ENCODE data around the gene DMC1.

The DMC1 gene

DNA sequence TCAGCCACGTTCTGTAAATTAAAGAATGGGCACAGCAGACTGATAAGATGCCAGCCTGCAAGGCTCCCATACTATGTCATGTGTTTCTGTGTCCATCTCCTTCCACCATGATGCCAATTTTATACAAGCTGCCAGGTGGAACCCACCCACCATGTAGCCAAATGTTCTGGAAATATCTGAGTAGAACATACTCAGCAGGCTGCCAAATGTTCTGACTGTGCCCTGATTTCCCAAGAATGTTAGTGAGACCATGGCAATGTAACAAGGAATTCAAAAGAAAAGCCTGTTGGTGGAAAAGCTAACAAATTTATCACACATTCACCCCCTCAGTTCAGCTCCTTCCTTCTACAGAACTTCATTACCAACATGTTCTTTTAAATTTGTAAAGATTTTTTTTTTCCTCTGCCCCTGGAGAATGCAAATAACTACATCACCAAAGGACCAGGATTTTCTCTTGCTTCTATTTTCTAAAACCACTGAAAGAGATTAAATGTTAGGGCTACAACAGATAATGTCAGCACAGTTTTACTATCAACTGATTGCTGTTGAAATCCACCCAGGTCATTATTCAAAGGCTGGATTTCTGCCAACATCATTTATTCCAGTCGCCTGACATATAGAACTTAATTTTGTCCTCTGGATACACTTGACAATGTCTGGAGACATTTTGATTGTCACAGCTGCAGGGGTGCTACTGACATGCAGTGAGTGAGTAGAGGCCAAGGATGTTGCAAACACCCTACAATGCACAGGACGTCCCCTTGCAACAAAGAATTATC, 3.1 kb downstream of the DMC1 start:
- DNase-seq = peak; percentile 52

DNA sequence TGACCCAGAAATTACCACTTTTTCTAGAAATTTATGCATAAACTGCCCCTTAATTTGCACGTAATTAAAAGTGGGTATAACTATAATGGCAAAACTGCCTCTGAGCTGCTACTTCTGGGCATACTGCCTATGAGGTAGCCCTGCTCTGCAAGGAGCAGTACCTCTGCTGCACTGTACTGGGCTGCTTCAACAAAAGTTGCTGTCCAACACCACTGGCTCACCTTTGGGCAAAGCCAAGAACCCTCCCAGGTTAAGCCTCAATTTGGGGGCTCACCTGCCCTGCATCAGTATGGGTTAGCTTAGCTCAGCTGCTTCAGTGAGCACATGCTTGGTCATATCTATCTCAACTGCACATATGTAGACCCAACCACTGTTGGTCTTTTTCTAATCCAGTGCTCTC, 4.5 kb downstream of the DMC1 start:
- no peak for DNase-seq

DNA sequence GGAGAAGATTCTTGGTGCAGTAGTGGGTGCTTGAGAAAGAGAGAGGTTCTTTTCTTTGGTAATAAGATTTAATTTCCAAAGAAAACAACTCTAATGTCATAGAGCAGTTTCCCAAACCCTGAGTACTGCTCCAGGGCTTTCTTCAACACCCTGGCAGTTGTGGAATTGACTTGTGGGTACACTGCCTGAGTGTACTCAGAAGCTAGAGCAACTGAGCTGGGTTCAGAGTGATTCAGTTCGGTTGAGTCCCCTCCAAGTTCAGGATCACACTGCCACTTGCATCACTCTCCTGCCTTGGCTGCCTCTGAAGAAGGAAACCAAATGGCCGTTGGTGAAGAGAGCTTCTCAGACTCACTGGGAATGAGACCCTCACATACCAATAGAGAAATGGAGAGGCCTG, 5.3 kb downstream of the DMC1 start:
- DNase-seq = no peak

DNA sequence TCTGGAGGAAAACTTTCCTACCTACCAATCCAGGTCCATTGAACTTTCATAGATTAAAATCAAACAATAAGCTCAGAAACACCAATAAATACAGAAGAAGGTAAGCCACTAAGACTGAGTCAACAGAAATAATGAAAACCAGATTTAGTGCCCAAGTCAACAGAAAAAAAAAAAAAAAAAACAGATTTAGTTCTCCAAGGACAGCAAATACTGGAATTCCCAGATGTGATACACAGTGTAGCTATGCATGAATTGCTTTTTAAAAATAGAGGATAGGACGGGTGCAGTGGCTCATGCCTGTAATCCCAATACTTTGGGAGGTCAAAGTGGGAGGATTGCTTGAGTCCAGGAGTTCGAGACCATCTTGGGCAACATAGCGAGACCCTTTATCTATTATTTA, 15.7 kb downstream of the DMC1 start:
- DNase-seq = no peak

DNA sequence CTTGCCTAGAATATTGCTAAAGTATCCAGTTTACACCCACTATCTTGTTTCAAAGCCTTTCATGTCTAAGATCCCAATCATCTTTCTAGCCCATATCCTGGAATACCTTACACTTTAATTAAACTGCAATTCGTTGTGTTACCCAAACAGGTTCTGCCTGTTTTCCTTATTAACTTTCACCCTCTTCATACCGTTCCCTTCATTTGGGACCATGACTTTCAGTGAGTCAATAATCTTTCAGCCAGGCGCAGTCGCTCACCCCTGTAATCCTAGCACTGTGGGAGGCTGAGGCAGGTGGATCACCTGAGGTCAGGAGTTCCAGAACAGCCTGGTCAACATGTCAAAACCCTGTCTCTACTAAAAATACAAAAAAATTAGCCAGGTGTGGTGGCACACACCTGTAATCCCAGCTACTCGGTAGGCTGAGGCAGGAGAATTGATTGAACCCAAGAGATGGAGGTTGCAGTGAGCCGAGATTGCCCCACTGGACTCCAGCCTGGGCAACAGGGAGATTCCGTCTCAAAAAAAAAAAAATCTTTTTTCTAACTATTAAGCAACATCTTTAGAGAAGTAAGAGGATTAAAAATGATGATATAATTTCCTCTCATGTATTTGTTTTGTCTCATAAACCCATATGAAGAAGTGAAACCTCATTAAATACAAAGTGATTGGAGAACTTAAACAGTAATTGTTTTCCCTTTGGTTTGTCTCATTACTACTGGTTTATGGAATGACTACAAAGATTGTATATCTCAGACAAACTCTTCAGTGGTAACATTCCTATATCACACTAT, 20.7 kb downstream of the DMC1 start:
- DNase-seq = no peak

DNA sequence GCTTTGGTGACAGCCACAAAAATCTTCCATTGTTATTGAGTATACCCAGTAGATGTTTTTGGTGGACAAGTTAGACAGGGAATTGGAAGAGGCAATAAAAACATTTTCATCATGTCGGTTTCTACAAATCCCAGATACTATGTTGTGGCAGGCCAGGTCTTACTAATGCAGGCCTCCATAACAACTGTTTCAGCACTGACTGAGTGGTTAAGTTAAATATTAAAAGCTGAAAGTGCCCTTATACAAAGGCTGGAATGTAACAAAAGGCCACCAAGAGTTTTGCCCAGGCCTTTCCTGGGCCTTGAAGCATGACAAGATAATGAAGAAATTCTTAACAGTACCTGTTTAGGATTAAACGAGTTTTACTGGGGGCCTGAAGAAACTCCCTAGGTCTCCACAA, 29.3 kb downstream of the DMC1 start:
- DNase-seq = no peak

DNA sequence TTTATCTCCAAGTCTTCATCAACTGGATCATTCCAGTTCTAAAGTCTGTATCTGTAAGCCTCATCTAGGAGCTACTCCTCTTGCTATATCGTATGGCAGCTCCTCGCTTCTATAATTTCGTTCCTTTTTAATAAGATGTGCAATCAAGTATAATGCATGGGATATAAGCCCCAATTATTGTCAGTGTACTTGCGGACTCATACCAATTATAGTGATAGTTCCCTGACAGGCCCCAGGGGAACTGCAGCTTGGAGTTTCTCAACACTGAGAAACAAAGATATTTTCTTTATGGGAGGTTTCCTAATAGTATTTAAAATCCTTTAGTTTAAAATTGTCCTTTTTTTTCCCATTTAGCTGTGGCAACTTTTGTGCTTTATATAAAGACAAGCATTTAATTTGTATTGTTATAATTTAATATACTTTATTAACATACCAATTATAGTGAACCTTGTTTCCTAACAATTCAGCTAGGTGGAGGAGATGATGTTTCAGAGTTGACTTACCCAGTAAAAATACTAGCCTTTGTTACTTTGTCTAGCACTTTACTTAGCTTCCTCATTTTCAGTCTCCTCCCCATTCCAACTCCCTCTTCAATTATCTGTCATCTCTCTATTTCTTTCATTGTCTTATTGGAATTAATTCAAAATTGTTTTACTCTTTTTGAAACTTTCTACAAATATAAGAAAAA, 38.6 kb downstream of the DMC1 start:
- peak; percentile 11 for DNase-seq

DNA sequence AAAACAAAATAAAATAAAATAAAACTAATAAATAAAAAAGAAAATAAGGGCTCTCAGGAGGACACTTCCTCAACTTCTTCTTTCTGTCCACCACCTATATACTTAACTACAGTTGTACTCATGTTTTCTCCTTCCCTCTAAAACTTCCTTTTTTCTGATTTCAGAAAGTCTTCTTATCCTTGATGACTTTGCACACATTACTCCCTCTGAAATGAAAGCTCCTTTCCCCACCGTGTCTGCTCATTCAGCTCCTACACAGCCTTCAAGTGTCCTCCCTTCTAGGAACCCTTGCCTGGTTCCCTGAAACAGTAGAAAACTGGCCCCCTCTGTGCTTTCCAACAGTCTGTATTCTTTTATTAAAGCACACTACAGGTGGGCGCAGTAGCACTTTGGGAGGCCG, 45.6 kb downstream of the DMC1 start:
- no peak for DNase-seq

DNA sequence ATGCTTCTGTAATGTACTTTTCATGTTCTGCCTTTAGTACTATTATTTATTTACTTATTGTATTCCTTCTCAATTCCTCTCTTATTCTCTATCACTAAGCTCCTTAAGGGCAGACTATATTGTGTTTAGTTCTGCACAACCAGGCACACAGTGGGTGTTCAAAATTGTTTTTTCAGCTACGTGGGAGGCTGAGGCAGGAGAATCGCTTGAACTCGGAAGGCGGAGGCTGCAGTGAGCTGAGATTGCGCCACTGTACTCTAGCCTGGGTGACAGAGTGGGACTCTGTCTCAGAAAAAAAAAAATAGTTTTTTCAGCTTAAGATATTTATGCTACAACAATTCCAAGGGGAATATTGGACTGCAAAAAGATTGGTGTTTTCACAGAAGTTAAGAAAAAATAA, 46.5 kb downstream of the DMC1 start:
- no peak for DNase-seq

DNA sequence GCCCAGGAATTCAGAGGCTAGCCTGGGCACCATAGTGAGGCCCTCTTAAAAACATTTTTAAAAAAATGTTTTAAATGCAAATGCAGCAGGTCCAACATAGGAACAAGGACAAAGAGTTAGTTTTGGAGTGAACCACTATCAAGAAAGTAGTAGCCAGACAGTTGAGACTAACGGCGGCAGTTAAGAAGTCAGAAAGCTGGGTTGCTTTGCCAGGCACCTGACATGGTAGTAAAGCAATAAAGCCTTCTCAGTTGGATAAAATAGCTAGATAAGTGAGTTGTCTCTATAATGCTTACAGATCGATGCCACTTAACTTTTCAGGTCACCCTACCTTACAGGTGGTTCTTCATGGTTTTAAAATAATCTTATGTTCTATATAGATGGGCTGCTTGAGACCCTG, 47.0 kb downstream of the DMC1 start:
- no peak for DNase-seq

DNA sequence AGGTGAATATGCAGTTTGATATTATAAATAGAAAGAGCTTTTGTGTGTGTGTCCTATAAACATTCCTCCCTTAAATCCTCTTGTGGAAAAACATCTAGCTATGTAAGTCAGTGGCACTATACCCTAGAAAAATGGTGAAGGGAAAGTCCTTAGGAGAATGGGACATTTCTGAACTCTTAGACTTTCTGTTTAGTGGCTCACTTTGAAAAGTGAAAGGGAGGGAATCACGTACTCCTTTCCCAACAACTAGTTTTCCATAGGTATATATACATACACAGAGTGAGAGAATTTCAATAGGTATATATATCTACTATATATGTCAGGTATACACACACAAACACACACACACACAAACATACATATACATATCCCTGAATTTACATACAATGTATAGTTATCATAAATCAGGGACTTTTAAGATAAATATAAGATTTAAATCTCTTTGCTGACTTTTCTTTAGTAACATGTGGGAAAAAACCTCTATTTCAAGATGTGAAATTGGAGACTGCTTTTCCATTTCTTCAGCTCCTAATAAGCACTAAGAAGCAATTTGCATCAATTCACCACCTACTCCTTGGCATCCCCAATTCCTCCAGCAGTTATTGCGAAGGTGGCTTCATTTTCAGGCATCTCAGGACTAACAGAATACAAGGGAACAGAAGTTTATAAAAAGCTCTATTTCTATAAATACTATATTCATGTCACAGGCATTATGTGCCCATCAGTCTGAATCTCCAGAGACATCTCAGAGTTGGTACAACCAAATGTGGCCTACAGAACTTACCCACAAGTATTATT, 50.3 kb downstream of the DMC1 start:
- no peak for DNase-seq

DNA sequence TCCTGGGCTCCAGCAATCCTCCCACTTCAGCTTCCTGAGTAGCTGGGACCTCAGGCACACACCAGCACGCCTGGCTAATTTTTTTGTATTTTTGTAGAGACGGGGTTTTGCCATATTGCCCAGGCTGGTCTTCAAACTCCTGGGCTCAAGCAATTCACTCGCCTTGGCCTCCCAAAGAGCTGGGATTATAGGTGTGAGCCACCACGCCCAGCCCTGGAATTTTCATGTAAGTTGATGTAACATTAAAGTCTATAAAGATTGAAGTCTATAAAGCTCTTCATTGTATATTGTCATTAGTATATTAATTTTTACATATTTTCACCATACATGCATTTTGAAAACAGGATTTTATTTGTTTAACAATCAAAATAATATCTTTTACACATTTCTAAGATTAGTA, 51.4 kb downstream of the DMC1 start:
- no peak for DNase-seq

DNA sequence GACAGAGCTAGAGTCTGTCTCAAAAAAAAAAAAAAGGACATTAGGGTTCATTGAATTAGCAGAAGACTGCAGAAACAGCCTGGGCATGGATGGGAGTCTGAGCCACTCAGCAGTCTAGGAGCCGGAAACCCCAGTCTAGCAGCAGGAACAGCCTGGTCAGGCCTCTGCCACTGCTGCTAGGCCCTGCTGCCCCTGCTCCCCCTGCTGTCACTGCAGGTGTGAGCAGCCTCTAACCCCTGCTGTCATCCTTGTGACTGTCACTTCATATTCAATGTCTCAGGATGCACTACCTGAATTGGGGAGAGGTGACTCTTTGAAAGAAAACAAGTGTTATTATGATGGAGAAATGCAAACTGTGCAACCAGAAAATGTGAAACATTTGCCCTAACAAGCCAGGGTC, 56.9 kb downstream of the DMC1 start:
- peak; percentile 56 for DNase-seq

DNA sequence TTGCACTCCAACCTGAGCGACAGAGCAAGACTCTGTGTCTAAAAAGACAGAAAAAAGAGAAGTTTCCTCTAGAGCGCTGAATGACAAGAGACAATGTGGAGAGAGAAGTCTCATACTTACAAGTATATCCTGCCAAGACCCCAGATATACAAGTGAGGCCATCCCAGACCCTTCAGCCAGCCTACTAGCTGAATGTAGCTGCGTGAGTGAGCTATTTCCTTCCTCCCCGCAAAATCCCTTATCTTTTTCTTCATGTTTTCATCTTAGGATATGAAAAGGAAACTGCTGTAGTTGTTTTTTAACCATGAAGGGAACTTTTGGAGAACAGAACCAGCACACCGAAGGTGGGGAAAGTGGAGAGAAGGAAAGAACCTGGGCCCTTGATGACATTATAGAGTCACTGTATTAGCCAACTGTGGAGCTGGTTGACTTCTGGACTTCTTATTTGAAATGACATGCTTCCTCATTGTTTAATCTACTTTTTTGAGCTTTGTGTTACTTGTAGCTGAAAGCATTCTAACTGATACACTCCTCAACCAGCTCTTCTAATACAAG, 59.5 kb downstream of the DMC1 start:
- no peak for DNase-seq

DNA sequence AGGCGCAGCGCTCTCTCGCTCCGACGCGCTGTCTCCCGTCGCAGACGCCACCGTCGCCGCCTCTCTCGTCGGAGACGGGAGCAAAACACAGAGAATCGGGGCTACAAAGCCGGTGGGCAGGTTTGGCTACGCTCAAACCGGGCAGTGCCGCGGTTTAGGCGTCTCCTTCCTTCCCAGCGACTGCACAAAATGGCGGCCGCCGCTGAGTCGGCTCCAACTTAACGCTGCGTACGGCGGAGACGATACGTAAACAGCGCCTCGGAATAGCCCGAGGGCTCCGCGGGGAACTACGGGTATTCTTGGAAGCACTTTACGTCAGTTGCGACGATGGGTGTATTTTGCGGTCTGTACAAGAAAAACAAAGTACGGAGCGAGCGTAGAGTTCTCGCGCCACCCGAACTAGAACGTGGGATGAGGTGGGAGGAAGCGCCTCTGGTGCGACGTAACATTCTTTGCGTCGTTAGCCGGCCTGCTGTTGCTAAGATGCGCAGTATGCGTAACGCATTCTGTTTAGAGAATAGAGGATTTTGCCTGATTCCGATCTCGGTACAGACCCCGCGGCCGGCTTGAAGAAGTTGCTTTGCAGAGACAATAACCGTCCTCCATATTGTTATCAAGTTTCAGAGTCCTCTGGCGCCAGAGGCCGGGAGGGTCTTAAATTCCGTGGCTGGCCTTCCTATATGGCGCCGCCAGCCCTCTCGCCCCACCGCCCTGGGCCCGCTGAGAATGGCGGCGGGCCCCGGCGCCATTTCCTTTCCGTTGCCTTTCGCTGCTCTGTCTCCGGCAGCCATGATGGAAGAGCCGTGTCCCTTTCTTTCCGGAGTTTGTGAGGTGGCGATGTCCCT, 63.6 kb downstream of the DMC1 start, which contains the start of gene DDX17:
DDX17 (minus strand) TSS at position 194 of the 845 bp plus-strand sequence.
- DNase-seq = peak; percentile 97

DNA sequence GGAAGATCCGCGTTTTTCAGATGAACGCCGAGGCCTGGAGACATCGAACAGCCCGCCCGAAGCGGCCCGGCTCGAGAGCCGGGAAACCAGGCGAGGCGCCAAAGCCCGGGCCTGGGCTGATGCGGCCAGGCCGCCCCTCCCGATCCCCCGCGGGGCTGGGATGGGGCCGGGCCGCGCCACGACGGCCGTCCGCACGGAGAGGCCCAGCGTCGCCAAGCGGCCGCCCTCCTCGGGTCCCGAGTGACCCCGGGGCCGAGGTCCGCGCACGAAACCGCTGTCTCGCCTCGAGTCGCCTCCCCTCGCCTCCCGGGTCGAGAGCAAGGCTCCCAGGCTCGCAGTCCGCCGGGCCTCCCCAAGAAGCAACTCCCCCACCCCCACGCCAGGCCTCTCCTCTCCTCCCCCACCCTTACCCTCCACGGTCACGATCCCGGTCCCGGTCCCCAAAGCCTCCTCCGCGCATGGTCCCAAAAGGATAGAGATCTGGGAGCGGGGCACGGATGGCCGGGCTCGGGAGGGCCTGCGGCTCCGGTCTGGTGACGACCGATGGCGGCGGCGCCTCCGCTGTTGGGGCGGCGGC, 64.4 kb downstream of the DMC1 start:
- peak; percentile 85 for DNase-seq

DNA sequence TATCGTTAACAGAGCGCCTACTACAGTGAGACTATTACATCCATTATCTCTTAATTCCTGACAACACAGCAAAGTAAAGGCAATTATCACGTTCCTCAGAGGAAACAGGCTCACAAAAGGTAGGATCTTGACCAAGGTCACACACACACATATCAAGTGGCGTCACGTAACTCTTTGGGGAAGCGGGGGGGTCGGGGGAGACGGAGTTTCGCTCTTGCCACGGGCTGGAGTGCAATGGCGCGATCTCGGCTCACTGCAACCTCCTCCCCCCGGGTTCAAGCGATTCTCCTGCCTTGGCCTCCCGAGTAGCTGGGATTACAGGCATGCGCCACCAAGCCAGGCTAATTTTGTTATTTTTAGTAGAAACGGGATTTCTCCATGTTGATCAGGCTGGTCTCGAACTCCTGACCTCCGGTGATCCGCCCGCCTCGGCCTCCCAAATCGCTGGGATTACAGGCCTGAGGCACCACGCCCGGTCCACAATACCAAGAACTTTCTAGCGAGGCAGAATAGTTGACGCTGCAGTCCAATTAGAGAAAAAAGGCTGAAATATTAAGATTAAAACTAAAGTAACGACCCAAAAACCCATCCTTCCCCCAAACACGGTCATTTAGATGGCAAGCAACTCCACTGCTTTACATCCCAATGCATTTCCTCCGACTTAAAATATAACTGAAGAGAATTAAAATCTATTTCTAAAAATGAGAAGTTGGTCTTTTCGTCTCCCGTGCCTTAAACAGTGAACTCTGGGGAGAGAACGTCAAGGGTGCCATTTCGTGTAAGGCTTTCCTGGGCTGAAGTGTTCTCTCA, 65.0 kb downstream of the DMC1 start:
- peak; percentile 80 for DNase-seq

DNA sequence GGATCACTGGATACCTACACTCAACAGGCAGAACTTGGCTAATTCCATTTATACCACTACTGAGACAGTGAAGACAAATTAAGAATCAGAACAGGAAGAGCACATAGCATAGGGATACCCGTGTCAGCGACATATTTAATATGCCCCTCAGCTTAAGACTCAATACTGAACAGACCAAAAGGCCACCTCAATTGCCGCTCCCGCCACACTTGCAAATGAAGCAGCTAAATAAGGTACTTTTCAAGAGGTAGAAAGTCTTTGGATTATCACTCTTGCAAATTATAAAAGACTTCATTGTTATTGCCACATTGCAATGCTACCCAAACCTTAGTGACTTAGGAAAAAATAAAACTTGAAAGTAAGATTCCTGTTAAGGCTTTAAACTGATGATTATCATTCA, 67.0 kb downstream of the DMC1 start:
- DNase-seq = no peak

DNA sequence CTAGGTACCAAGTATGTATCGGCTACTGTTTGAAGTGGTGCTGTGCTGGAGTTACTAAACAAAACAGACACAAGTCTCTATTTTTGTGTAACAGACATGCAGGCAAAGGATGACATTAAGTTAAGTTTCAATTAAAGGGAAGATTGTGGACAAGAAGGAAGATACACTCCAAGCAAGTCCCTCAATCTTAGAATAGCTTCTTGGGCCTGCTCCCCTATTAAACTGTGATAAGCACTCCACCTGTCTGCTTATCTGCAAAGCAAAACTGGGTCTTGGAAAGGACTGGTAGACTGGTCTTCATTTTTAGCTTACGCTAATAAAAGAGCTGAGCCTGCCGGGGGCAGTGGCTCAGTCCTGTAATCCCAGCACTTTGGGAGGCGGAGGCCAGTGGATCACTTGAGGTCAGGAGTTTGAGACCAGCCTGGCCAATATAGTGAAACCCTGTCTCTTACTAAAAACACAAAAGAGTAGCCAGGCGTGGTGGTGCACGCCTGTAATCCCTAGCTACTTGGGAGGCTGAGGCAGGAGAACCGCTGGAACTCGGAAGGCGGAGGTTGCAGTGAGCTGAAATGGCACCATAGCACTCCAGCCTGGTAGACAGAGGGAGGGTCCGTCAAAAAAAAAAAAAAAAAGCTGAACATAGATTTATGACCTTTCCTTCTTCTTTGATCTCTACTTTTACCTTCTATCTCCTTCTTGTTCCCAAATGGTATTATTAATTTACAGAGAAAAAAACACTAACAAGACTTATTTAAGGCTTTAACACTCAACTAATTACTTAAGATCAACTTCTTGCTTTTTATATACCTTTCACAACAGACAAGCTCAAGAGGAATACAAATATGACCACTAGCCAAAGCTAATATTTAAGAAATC, 67.9 kb downstream of the DMC1 start:
- DNase-seq = no peak
